GM12878 (cell line): ENCODE data around the gene DMD. TPM values are rescaled to one million over a fixed set of nuclear protein-coding genes. Genes with fewer than 3 reads are reported as not detected.

Experiments used
- ATAC-seq: fragments of 200-7000 bp; cut with Tn5 transposase; 3 replicates; pipeline ENCODE4 v1.9.1; 2020; ENCODE audit warnings: mild to moderate bottlenecking, moderate library complexity
- BruUV-seq: library from RNA; stranded (reverse); fragments of 400-500 nt; replicated peaks from 2 replicates; lab custom pipeline; 2021; lab: Mats Ljungman, UMichigan
- CTCF ChIA-PET: fragments of 300-600 bp; sonication (Branson Sonifier 250); formaldehyde crosslinking; extraction: SDS; loops from one replicate; lab custom pipeline; 2021; ENCODE audit warnings: inconsistent platforms; lab: Yijun Ruan, JAX
- POLR2A ChIA-PET: fragments of 350-600 bp; formaldehyde crosslinking; extraction: SDS; loops from one replicate; lab custom pipeline; 2021; ENCODE audit warnings: inconsistent platforms; lab: Charles Lee
- RAD21 ChIA-PET: fragments of 300-600 bp; sonication (Branson Sonifier 250); formaldehyde crosslinking; loops from one replicate; lab custom pipeline; 2023; ENCODE audit warnings: antibody characterized with exemption; ENCODE audit not compliant: unreplicated experiment; lab: Charles Lee
- SMC1A ChIA-PET: fragments of 300-600 bp; sonication (Branson Sonifier 250); formaldehyde crosslinking; loops from one replicate; lab custom pipeline; 2023; ENCODE audit not compliant: unreplicated experiment, uncharacterized antibody; lab: Charles Lee
- DNase-seq: peaks from one replicate; pipeline ENCODE4 v3.0.0-alpha.2; 2011; ENCODE audit warnings: low read depth, low spot score
- FAIRE-seq: peaks from 3 replicates; lab custom pipeline; 2011; peaks lifted over from hg19 to GRCh38; lab: Jason Lieb, UNC
- H2AFZ ChIP-seq: 2 replicates; pipeline ENCODE4 v1.6.0; 2011; ENCODE audit warnings: low read depth, low read length, control low read depth; ENCODE audit not compliant: control insufficient read depth
- H3K27ac ChIP-seq: 2 replicates; pipeline ENCODE4 v1.5.1; 2011; ENCODE audit warnings: control low read depth; ENCODE audit not compliant: control insufficient read depth, insufficient read depth
- H3K27me3 ChIP-seq, 2 experiments: replicated peaks in 1 of 2; 2 replicates each; pipeline versions ENCODE4 v1.6.0 to v1.6.1; 2011; ENCODE audit warnings: low read length in 1 of 2; ENCODE audit not compliant: control insufficient read depth in 2 of 2, insufficient read depth in 2 of 2
- H3K36me3 ChIP-seq, 2 experiments: 2 replicates each; pipeline ENCODE4 v1.5.1; 2011; ENCODE audit warnings: low read length in 1 of 2; ENCODE audit not compliant: control insufficient read depth in 2 of 2, insufficient read depth in 2 of 2
- H3K4me1 ChIP-seq: 2 replicates; pipeline ENCODE4 v1.6.1; 2011; ENCODE audit warnings: mild to moderate bottlenecking, low read length, moderate library complexity, mixed read lengths; ENCODE audit not compliant: control insufficient read depth, insufficient read depth
- H3K4me2 ChIP-seq: 2 replicates; pipeline ENCODE4 v1.6.0; 2011; ENCODE audit warnings: control low read depth; ENCODE audit not compliant: control insufficient read depth, insufficient read depth
- H3K4me3 ChIP-seq: fragments of 200-600 bp; sonication (generic); 2 replicates; pipeline ENCODE4 v1.5.1; 2016
- H3K79me2 ChIP-seq: 2 replicates; pipeline ENCODE4 v1.6.0; 2011; ENCODE audit warnings: low read length; ENCODE audit not compliant: control insufficient read depth, insufficient read depth
- H3K9ac ChIP-seq: 2 replicates; pipeline ENCODE4 v1.8.0; 2011; ENCODE audit warnings: low read length, control low read depth, mixed read lengths; ENCODE audit not compliant: control insufficient read depth, insufficient read depth
- H3K9me3 ChIP-seq: replicated peaks from 3 replicates; pipeline ENCODE4 v1.5.1; 2011; ENCODE audit warnings: mild to moderate bottlenecking, low read length; ENCODE audit not compliant: control insufficient read depth, insufficient read depth
- H4K20me1 ChIP-seq: 2 replicates; pipeline ENCODE4 v1.6.0; 2011; ENCODE audit not compliant: control insufficient read depth, insufficient read depth
- BMI1 ChIP-seq: fragments of 450-650 bp; IDR thresholded peaks from 2 replicates; pipeline ENCODE4 v1.6.1; 2016; ENCODE audit warnings: mild to moderate bottlenecking, moderate library complexity, borderline replicate concordance
- CHD2 ChIP-seq: IDR thresholded peaks from 2 replicates; pipeline ENCODE4 v1.6.1; 2011; ENCODE audit warnings: low read depth, low read length, improper control_type of control experiment, borderline replicate concordance
- CHD4 ChIP-seq: fragments of 200-600 bp; sonication (generic); IDR thresholded peaks from 2 replicates; pipeline ENCODE4 v1.6.1; 2016; ENCODE audit warnings: mild to moderate bottlenecking
- DPF2 ChIP-seq: fragments of 450-650 bp; IDR thresholded peaks from 2 replicates; pipeline ENCODE4 v1.6.1; 2017; ENCODE audit warnings: mild to moderate bottlenecking
- EGR1 ChIP-seq, 2 experiments: IDR thresholded peaks; 1 replicate in 1 of 2; 2 replicates in 1 of 2; pipeline ENCODE4 v1.6.1; 2011 to 2012; ENCODE audit warnings: low read depth in 2 of 2, low read length in 2 of 2, borderline replicate concordance in 1 of 2, mild to moderate bottlenecking in 1 of 2, moderate library complexity in 1 of 2
- EZH2 ChIP-seq: IDR thresholded peaks from 2 replicates; pipeline ENCODE4 v1.6.1; 2012; ENCODE audit warnings: low read depth, mild to moderate bottlenecking, control low read depth, inconsistent platforms, low read length, borderline replicate concordance; ENCODE audit not compliant: control insufficient read depth
- FOXM1 ChIP-seq: IDR thresholded peaks from 2 replicates; pipeline ENCODE4 v1.6.1; 2012; ENCODE audit warnings: low read depth, mild to moderate bottlenecking, inconsistent platforms, low read length, moderate library complexity
- HDAC2 ChIP-seq: fragments of 200-600 bp; sonication (generic); IDR thresholded peaks from 2 replicates; pipeline ENCODE4 v1.6.1; 2017
- PAX5 ChIP-seq: IDR thresholded peaks from 2 replicates; pipeline ENCODE4 v1.6.1; 2011; ENCODE audit warnings: low read depth, low read length, borderline replicate concordance
- RAD51 ChIP-seq: fragments of 450-650 bp; IDR thresholded peaks from 2 replicates; pipeline ENCODE4 v1.6.1; 2016; ENCODE audit warnings: moderate library complexity, mild to moderate bottlenecking, inconsistent platforms
- RELA ChIP-seq: fragments of 450-650 bp; IDR thresholded peaks from 2 replicates; pipeline ENCODE4 v1.8.0; 2014; ENCODE audit warnings: borderline replicate concordance; ENCODE audit not compliant: partially characterized antibody
- SIX5 ChIP-seq: IDR thresholded peaks from 2 replicates; pipeline ENCODE4 v1.6.1; 2011; ENCODE audit warnings: mild to moderate bottlenecking, low read depth, low read length, moderate library complexity; ENCODE audit not compliant: severe bottlenecking
- SMAD5 ChIP-seq: IDR thresholded peaks from 2 replicates; pipeline ENCODE4 v1.6.1; 2016; ENCODE audit warnings: antibody characterized with exemption, low read depth
- SPI1 ChIP-seq: IDR thresholded peaks from 2 replicates; pipeline ENCODE4 v1.6.1; 2011; ENCODE audit warnings: low read depth, mild to moderate bottlenecking, low read length, moderate library complexity, borderline replicate concordance; ENCODE audit not compliant: insufficient read depth
- TARDBP ChIP-seq: IDR thresholded peaks from 2 replicates; pipeline ENCODE4 v1.6.1; 2016; ENCODE audit warnings: borderline replicate concordance
- ZNF622 ChIP-seq: fragments of 450-650 bp; IDR thresholded peaks from 2 replicates; pipeline ENCODE4 v1.6.1; 2017; ENCODE audit warnings: mild to moderate bottlenecking, inconsistent platforms
- WGBS: methylation state at CpG from one replicate; pipeline ENCODE4 v1.1.6; 2016; ENCODE audit warnings: low lambda C conversion rate; ENCODE audit not compliant: insufficient replicate concordance, insufficient coverage; ENCODE audit errors: missing lambda C conversion rate; 5-methylcytosine and 5-hydroxymethylcytosine counted together
- in situ Hi-C: fragments of 300-500 bp; cut with MboI; formaldehyde crosslinking; loops from 9 replicates; pipeline ENCODE4 v1.14.3; 2018; ENCODE audit warnings: mixed read lengths
- intact Hi-C: fragments of 100-400 bp; cut with micrococcal nuclease; formaldehyde crosslinking; loops from one replicate; pipeline ENCODE4 v1.14.2; 2022; ENCODE audit not compliant: unreplicated experiment
- polyA plus RNA-seq, 11 experiments: library from polyadenylated mRNA; depleted of rRNA in 4 of 11; unstranded in 6 of 11; stranded (reverse) in 5 of 11; fragments of >200 nt; fragmentation: Nextera tagmentation in 4 of 11; fragmentation: Illumina TruSeq in 1 of 11; extraction: Ambion mirVana in 4 of 11; extraction: Trizol in 1 of 11; gene quantifications; 1 replicate in 1 of 11; 2 replicates in 10 of 11; pipeline versions ENCODE4 v1.2.1 to v1.2.3, GENCODE V29; 2011 to 2016; ENCODE audit warnings: inconsistent platforms in 2 of 11, missing spikeins in 2 of 11, low read depth in 1 of 11
- total RNA-seq, 4 experiments: library from RNA; depleted of rRNA in 3 of 4; stranded (reverse); fragments of >200 nt in 3 of 4; fragmentation: Illumina TruSeq in 1 of 4; extraction: Trizol in 1 of 4; gene quantifications; 2 replicates each; pipeline versions ENCODE4 v1.2.1 to v1.2.3, GENCODE V29; 2013 to 2021
- TF ChIP-seq, protein P1 (sequence below): fragments of 150-350 bp; IDR thresholded peaks from 2 replicates; pipeline ENCODE4 v1.6.1; 2016; ENCODE audit warnings: low read depth, low read length
- TF ChIP-seq, protein P2 (sequence below): fragments of 450-650 bp; formaldehyde crosslinking; IDR thresholded peaks from 2 replicates; pipeline ENCODE4 v1.4.0; 2020; ENCODE audit warnings: mild to moderate bottlenecking, moderate library complexity

DMD gene
- total and polyA plus RNA-seq, 10 of the 15 experiments (the other 5 are each of a cell fraction or from before 2014, with no cell fraction given): 1.4 to 24.3 (median 4.3) TPM

DNA sequence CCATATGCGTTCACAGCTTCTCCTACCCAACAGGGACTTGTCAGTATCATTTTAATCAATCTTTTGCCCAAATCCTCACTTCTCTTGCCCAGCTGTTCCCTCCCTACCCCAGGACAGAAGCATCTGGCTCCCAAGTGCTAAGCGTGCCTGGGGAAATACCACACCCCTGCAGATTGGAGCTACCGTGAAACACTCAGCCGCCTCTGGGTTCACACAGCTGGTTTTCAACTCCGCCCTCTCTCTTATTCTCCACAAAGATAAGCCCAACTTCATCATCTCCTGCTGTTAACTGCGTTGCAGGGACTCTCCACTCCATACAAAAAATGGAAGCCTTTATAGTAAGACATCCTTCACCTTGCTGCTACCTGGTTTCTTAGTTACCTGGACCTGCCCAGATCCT lies 1992.2 kb downstream of the DMD start:
- no peak for FAIRE-seq
- in situ Hi-C loops: loop anchor here (10.0 kb wide), 1 partner anchor 196 kb away; no protein-coding TSS in a partner anchor
- POLR2A ChIA-PET: no interaction called here
- no peak for ATAC-seq
- no peaks in the 10 kb centered on the region for H3K27me3 ChIP-seq
- peaks cover 3% of the 10 kb centered on the region; the same call in 1 of the 2 replicates for H3K4me1 ChIP-seq
- no peaks in the 10 kb centered on the region for H3K79me2 ChIP-seq
- H3K9me3 ChIP-seq: no peaks in the 10 kb centered on the region; the same call in 2 of the 3 replicates
- no peaks in the 10 kb centered on the region for H4K20me1 ChIP-seq
- H3K36me3 ChIP-seq: no peaks in the 10 kb centered on the region
- CTCF ChIA-PET: no interaction called here
- SMC1A ChIA-PET: interaction anchor here (0.6 to 11.8 kb wide), 3 partner anchors 12 to 179 kb away, joined by 3 to 213 read pairs (median 99); no protein-coding TSS in a partner anchor
- no peak for TF ChIP-seq PAX5
- TF ChIP-seq CHD4: no peak
- TF ChIP-seq EZH2: no peak
- TF ChIP-seq, protein P1, sequence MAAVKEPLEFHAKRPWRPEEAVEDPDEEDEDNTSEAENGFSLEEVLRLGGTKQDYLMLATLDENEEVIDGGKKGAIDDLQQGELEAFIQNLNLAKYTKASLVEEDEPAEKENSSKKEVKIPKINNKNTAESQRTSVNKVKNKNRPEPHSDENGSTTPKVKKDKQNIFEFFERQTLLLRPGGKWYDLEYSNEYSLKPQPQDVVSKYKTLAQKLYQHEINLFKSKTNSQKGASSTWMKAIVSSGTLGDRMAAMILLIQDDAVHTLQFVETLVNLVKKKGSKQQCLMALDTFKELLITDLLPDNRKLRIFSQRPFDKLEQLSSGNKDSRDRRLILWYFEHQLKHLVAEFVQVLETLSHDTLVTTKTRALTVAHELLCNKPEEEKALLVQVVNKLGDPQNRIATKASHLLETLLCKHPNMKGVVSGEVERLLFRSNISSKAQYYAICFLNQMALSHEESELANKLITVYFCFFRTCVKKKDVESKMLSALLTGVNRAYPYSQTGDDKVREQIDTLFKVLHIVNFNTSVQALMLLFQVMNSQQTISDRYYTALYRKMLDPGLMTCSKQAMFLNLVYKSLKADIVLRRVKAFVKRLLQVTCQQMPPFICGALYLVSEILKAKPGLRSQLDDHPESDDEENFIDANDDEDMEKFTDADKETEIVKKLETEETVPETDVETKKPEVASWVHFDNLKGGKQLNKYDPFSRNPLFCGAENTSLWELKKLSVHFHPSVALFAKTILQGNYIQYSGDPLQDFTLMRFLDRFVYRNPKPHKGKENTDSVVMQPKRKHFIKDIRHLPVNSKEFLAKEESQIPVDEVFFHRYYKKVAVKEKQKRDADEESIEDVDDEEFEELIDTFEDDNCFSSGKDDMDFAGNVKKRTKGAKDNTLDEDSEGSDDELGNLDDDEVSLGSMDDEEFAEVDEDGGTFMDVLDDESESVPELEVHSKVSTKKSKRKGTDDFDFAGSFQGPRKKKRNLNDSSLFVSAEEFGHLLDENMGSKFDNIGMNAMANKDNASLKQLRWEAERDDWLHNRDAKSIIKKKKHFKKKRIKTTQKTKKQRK: no peak
- TF ChIP-seq FOXM1: no peak
- TF ChIP-seq SIX5: no peak
- TF ChIP-seq, protein P2, sequence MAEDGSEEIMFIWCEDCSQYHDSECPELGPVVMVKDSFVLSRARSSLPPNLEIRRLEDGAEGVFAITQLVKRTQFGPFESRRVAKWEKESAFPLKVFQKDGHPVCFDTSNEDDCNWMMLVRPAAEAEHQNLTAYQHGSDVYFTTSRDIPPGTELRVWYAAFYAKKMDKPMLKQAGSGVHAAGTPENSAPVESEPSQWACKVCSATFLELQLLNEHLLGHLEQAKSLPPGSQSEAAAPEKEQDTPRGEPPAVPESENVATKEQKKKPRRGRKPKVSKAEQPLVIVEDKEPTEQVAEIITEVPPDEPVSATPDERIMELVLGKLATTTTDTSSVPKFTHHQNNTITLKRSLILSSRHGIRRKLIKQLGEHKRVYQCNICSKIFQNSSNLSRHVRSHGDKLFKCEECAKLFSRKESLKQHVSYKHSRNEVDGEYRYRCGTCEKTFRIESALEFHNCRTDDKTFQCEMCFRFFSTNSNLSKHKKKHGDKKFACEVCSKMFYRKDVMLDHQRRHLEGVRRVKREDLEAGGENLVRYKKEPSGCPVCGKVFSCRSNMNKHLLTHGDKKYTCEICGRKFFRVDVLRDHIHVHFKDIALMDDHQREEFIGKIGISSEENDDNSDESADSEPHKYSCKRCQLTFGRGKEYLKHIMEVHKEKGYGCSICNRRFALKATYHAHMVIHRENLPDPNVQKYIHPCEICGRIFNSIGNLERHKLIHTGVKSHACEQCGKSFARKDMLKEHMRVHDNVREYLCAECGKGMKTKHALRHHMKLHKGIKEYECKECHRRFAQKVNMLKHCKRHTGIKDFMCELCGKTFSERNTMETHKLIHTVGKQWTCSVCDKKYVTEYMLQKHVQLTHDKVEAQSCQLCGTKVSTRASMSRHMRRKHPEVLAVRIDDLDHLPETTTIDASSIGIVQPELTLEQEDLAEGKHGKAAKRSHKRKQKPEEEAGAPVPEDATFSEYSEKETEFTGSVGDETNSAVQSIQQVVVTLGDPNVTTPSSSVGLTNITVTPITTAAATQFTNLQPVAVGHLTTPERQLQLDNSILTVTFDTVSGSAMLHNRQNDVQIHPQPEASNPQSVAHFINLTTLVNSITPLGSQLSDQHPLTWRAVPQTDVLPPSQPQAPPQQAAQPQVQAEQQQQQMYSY (CRISPR knock-in tag): no peak
- no peak for TF ChIP-seq CHD2
- TF ChIP-seq RAD51: no peak
- no peak for TF ChIP-seq ZNF622
- TF ChIP-seq DPF2: no peak
- TF ChIP-seq SPI1: no peak
- no peak for TF ChIP-seq BMI1
- no peak for TF ChIP-seq RELA
- no peak for TF ChIP-seq TARDBP
- TF ChIP-seq HDAC2: no peak
- TF ChIP-seq EGR1 (IDR thresholded peaks at IDR 0.05; ENCODE audit: borderline replicate concordance in 1 of 2, low read depth in 2 of 2, low read length in 2 of 2): no peak
- no peak for TF ChIP-seq SMAD5
- RAD21 ChIA-PET: interaction anchor here (1.7 kb wide), 1 partner anchor 181 kb away, joined by 5 read pairs; no protein-coding TSS in a partner anchor
- H2AFZ ChIP-seq: no peak overlapping the region
- no peak overlapping the region for H3K4me2 ChIP-seq
- no TSS peak for BruUV-seq
- no peak for DNase-seq
- intact Hi-C loops: loop anchor here (5.0 kb wide), 1 partner anchor 122 kb away; no protein-coding TSS in a partner anchor
- 37% methylated on average over 6 of the region's 6 CpGs for WGBS
- H3K27ac ChIP-seq: no peak overlapping the region
- no peak overlapping the region for H3K9ac ChIP-seq
- H3K4me3 ChIP-seq: no peak overlapping the region
